ENCODE data around the gene PTCHD1. TPM values are rescaled to one million over a fixed set of nuclear protein-coding genes. Genes with fewer than 3 reads are reported as not detected.

The PTCHD1 gene
- total RNA-seq, 1 experiment from 2014 or later: 0.06 TPM

DNA sequence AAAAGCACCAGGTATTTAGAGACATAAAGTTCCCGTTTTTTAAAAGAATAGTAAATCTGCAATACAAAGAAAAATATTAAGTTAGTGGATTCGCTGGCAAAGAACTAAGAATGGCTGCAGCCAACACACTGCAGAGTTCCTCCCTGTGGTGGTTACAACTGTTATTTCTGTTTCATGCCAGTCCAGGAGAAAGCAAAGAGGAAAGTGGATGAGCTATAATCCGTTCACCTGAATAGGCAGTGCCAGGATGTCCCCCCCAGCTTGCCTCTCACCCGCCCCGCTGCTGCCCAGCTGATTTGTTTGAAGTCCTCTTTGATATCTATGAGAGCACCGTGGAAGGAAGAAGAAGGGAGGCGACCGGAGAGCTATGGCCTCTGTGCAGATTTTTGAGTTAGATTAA is 63.9 kb downstream of the PTCHD1 start:
- DNase-seq (ENCODE audit: low read depth): no peak

DNA sequence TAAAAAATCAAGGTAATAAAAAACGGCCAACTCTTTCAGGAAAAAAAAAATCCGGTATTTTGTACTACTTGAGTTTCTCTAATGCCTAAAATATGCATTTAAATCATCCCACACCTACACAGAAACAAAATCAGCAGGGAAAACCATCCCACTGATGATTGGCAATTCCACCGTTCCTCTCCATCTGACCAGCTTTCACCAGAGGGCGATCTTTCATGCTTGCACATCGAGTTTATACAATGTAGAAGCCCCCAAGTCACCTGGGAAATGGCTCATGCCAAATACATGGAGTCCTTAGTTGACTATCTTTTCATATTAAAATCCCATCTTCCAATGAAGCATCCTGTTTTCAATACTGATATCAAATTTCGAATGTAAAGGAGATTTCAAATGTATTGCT is 69.2 kb downstream of the PTCHD1 start:
- peak; percentile 5 for DNase-seq (ENCODE audit: low read depth)

DNA sequence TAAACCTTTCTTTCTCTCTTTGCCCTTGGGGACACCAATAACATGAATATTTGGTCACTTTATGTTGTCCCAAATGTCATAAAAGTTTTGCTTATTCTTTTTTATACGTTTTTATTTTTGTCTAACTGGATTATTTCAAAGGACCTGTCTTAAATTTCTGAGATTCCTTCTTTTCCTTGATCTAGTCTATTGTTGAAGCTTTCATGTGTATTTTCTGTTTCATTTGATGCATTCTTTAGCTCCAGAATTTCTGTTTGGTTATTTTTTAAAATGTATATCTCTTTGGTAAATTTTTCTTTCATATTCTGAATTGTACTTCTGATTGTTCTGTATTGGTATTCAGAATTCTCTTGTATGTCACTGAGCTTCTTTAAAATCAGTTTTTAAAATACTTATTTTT is 88.3 kb downstream of the PTCHD1 start:
- no peak for DNase-seq (ENCODE audit: low read depth)

DNA sequence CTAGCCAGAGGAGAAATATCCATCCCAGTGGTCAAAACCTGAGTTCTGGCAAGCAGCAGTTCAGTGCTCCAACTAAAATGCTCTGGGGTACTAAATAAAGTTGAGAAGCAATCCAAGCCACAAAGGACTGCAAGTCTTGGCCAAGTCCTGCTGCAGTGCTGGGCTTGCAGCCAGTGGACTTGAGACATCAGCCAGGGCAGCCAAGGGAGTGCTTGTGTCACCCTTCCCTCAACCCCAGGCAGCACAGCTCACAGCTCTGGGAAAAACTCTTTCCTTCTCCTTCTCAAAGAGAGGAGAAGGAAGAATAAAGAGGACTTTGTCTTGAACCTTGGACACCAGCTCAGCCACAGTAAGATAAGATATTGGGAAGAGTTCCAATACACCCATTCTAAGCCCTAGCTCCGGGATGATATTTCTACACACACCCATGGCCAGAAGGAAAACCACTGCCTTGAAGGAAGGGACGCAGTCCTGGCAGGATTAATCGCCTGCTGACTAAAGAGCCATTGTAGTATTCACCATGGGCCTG is 99.8 kb downstream of the PTCHD1 start:
- DNase-seq (ENCODE audit: low read depth): peak; percentile 19

DNA sequence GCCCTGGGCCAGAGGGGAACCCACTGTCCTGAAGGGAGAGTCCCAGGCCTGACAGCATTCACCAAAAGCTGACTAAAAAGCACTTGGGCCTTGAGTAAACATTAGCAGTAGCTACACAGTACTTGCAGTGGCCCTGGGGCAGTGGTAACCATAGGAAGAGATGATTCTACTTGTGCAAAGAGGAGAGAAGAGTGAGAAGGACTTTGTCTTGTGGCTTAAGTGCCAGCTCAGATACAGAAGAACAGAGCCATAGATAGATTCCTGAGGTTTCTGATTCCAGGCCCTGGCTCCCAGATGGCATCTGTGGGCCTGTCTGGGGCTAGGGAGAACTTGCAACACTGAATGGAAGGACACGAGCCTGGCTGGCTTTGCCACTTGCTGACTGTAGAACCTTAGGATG is 100.5 kb downstream of the PTCHD1 start:
- no peak for DNase-seq (ENCODE audit: low read depth)

DNA sequence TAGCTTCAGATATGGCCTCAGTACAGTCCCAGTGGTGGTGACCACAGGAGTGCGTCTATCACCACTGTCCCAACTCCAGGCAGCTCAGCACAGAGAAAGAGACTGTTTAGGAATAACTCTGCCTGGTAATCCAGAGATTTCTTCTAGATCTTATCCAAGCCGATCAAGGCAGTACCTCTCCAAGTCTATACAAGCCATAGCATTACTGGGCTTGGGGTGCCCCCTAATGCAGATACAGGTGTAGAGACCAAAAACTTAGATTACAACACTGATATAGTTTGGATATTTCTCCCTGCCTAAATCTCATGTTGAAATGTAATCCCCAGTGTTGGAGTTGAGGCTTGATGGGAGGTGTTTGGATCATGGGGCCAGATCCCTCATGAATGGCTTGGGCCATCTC is 100.9 kb downstream of the PTCHD1 start:
- no peak for DNase-seq (ENCODE audit: low read depth)

DNA sequence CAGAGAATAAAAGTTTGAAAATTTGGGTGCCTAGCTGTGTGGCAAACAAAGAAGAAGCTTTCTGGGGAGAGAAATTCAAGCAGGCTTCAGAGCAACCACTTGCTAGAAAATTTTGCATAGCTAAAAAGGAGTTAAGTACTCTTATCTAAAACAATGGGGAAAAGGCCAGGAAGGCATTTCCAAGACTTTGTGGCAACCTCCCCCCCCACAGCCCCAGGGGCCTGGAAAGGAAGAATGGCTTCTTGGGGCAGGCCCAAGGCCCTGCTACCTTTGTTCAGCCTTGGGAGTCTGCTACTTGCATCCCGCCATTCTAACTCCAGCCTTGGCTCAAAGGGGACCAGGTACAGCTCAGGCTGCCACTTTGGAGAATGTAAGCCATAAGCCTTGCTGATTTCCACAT is 102.2 kb downstream of the PTCHD1 start:
- DNase-seq (ENCODE audit: low read depth): no peak

DNA sequence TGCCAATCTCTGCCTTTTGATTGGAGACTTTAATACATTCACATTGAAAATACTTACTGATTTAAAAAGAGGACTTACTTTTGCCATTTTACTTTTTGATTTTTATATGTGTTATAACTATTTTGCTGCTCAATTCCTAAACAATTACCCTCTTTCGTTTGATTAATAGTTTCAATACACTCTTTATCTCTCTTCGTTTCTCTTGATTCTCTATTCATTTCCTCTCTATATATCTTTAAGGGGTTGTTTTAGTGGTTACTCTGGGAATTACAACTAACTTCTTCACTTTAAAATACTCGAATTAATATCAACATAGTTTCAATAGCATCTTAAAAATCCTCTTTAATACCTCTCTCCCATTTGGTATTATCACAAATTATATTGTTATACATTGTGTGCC is 116.6 kb downstream of the PTCHD1 start:
- DNase-seq (ENCODE audit: low read depth): no peak

All from Daoy (cell line).